ENCODE measurements around the gene BRIP1.

Gene BRIP1

DNA sequence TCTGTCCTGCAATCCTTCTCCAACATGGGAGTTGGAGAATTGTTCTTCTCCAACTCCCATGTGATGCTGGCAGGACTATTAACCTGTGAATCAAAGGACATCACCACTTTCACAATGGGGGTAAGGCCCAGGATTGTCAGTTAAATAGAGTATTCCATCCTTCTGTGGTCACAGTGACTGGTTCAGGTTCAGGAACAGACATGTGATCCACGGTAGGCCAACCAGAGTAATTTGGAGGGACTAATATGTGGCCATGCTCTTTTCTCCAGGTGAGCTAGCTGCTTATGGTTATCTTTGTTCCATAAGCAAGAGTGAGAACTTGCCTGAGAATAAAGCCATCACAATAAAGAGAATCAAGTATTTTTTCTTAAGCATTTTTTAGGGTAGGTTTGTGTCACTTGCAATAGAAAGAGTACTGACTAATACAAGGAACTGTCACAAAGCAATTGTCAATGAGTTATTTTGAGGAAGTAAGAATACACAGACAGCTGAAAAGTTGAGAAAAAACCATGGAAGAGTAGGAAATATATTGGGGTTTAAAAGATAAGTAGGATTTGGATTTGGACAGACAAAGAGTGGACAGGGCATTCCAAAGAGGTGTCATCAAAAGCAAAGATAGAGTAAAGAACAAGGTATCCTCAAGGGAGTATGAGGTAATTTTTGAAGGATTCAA is 63.4 kb downstream of the BRIP1 start:
- peaks cover 63 to 67% of the 10 kb centered on the region in 2 experiments for H3K36me3 ChIP-seq (ENCODE audit: control insufficient read depth in 2 of 2, insufficient read depth in 1 of 2, low read length in 2 of 2)
- H3K9me3 ChIP-seq (ENCODE audit: control insufficient read depth, insufficient read depth, low read depth, low read length): no peaks in the 10 kb centered on the region
- ChIA-PET POLR2A (no interaction called here), CTCF (interaction anchor here (0.7 kb wide), 1 partner anchor 14 kb away, joined by 3 read pairs; no protein-coding TSS in a partner anchor)
- no peak for TF ChIP-seq ZNF843 (tag by site-specific recombination; IDR thresholded peaks at IDR 0.05)
- no peak for TF ChIP-seq ZNF239 (tag by site-specific recombination; IDR thresholded peaks at IDR 0.05)
- no peak for TF ChIP-seq ZNF132 (tag by site-specific recombination; IDR thresholded peaks at IDR 0.05; ENCODE audit: borderline replicate concordance)
- no peak for TF ChIP-seq ZNF707 (tag by site-specific recombination; IDR thresholded peaks at IDR 0.05)
- TF ChIP-seq ZNF248 (tag by site-specific recombination; IDR thresholded peaks at IDR 0.05): no peak
- TF ChIP-seq ZNF677 (tag by site-specific recombination; IDR thresholded peaks at IDR 0.05): no peak
- TF ChIP-seq, protein P1, sequence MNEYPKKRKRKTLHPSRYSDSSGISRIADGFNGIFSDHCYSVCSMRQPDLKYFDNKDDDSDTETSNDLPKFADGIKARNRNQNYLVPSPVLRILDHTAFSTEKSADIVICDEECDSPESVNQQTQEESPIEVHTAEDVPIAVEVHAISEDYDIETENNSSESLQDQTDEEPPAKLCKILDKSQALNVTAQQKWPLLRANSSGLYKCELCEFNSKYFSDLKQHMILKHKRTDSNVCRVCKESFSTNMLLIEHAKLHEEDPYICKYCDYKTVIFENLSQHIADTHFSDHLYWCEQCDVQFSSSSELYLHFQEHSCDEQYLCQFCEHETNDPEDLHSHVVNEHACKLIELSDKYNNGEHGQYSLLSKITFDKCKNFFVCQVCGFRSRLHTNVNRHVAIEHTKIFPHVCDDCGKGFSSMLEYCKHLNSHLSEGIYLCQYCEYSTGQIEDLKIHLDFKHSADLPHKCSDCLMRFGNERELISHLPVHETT (tag by site-specific recombination; IDR thresholded peaks at IDR 0.05): no peak
- no peak for TF ChIP-seq ZNF76 (tag by site-specific recombination; IDR thresholded peaks at IDR 0.05; ENCODE audit: borderline replicate concordance, low read depth)
- TF ChIP-seq ZNF16 (tag by site-specific recombination; IDR thresholded peaks at IDR 0.05; ENCODE audit: low read depth): no peak
- TF ChIP-seq, protein P2, sequence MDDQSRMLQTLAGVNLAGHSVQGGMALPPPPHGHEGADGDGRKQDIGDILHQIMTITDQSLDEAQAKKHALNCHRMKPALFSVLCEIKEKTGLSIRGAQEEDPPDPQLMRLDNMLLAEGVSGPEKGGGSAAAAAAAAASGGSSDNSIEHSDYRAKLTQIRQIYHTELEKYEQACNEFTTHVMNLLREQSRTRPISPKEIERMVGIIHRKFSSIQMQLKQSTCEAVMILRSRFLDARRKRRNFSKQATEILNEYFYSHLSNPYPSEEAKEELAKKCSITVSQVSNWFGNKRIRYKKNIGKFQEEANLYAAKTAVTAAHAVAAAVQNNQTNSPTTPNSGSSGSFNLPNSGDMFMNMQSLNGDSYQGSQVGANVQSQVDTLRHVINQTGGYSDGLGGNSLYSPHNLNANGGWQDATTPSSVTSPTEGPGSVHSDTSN (CRISPR knock-in tag; IDR thresholded peaks at IDR 0.05): no peak
- TF ChIP-seq ZNF548 (tag by site-specific recombination; IDR thresholded peaks at IDR 0.05): no peak
- TF ChIP-seq ZNF146 (tag by site-specific recombination; IDR thresholded peaks at IDR 0.05): no peak
- TF ChIP-seq KLF16 (tag by site-specific recombination; IDR thresholded peaks at IDR 0.05): no peak
- H3K4me3 ChIP-seq (ENCODE audit: low read depth, low read length): no peak overlapping the region
- no peak overlapping the region for H3K27ac ChIP-seq (ENCODE audit: extremely low read depth, low read depth, low read length)
- H3K4me1 ChIP-seq (ENCODE audit: control insufficient read depth, insufficient read depth, low read length): no peaks in the 10 kb centered on the region; the same call in 1 of the 2 replicates

GRCh38 chr17:61797283-61797682 is 66.0 kb downstream of the BRIP1 start:
- no peak for TF ChIP-seq ZFP37 (tag by site-specific recombination; IDR thresholded peaks at IDR 0.05)
- no peak for TF ChIP-seq ZNF837 (tag by site-specific recombination; IDR thresholded peaks at IDR 0.05)
- TF ChIP-seq, protein P3, sequence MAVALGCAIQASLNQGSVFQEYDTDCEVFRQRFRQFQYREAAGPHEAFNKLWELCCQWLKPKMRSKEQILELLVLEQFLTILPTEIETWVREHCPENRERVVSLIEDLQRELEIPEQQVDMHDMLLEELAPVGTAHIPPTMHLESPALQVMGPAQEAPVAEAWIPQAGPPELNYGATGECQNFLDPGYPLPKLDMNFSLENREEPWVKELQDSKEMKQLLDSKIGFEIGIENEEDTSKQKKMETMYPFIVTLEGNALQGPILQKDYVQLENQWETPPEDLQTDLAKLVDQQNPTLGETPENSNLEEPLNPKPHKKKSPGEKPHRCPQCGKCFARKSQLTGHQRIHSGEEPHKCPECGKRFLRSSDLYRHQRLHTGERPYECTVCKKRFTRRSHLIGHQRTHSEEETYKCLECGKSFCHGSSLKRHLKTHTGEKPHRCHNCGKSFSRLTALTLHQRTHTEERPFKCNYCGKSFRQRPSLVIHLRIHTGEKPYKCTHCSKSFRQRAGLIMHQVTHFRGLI (tag by site-specific recombination; IDR thresholded peaks at IDR 0.05): no peak
- no peak for TF ChIP-seq ZNF621 (tag by site-specific recombination; IDR thresholded peaks at IDR 0.05)
- TF ChIP-seq ZNF211 (tag by site-specific recombination; IDR thresholded peaks at IDR 0.05; ENCODE audit: low read depth): no peak
- no peak for TF ChIP-seq ZNF138 (tag by site-specific recombination; IDR thresholded peaks at IDR 0.05; ENCODE audit: borderline replicate concordance)
- TF ChIP-seq GLIS1 (tag by site-specific recombination; IDR thresholded peaks at IDR 0.05): no peak
- TF ChIP-seq, protein P4, sequence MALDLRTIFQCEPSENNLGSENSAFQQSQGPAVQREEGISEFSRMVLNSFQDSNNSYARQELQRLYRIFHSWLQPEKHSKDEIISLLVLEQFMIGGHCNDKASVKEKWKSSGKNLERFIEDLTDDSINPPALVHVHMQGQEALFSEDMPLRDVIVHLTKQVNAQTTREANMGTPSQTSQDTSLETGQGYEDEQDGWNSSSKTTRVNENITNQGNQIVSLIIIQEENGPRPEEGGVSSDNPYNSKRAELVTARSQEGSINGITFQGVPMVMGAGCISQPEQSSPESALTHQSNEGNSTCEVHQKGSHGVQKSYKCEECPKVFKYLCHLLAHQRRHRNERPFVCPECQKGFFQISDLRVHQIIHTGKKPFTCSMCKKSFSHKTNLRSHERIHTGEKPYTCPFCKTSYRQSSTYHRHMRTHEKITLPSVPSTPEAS (tag by site-specific recombination; IDR thresholded peaks at IDR 0.05): no peak
- no peak for TF ChIP-seq ZNF174 (tag by site-specific recombination; IDR thresholded peaks at IDR 0.05)
- no peak for TF ChIP-seq GLIS2 (tag by site-specific recombination; IDR thresholded peaks at IDR 0.05)
- TF ChIP-seq SCRT1 (tag by site-specific recombination; IDR thresholded peaks at IDR 0.05; ENCODE audit: borderline replicate concordance): no peak
- Histone ChIP-seq H3K27ac (ENCODE audit: extremely low read depth, low read depth, low read length) (no peak overlapping the region), H3K4me1 (ENCODE audit: control insufficient read depth, insufficient read depth, low read length) (no peaks in the 10 kb centered on the region), H3K36me3 (ENCODE audit: control insufficient read depth in 2 of 2, insufficient read depth in 1 of 2, low read length in 2 of 2) (peaks cover 61 to 76% of the 10 kb centered on the region in 2 experiments), H3K9me3 (ENCODE audit: control insufficient read depth, insufficient read depth, low read depth, low read length) (no peaks in the 10 kb centered on the region), H3K4me3 (ENCODE audit: low read depth, low read length) (no peak overlapping the region)
- POLR2A ChIA-PET: no interaction called here
- CTCF ChIA-PET: interaction anchor here (0.8 to 1.1 kb wide), 2 partner anchors 42 to 304 kb away, joined by 4 read pairs; no protein-coding TSS in a partner anchor
